Fibroblast of lung (primary cell): ENCODE results near the gene PCDHGA10. TPM values are rescaled to one million over a fixed set of nuclear protein-coding genes. Genes with fewer than 3 reads are reported as not detected.

Experiments
- DNase-seq, 2 donors: peaks; one replicate each; pipeline versions ENCODE4 v3.0.0 to v3.0.0-alpha.2; 2010; ENCODE audit warnings: low read depth in 2 of 2
- H2AFZ ChIP-seq: 2 replicates; pipeline ENCODE4 v1.5.1; 2012; ENCODE audit warnings: low read length, control low read depth, inconsistent platforms
- H3K27ac ChIP-seq: 2 replicates; pipeline ENCODE4 v1.5.1; 2011; ENCODE audit warnings: low read length, control low read depth; ENCODE audit not compliant: insufficient read depth
- H3K27me3 ChIP-seq: 2 replicates; pipeline ENCODE4 v1.5.1; 2011; ENCODE audit warnings: mild to moderate bottlenecking, low read length; ENCODE audit not compliant: control insufficient read depth, insufficient read depth
- H3K36me3 ChIP-seq: 2 replicates; pipeline ENCODE4 v1.5.1; 2011; ENCODE audit warnings: low read length; ENCODE audit not compliant: control insufficient read depth, insufficient read depth
- H3K4me1 ChIP-seq: 2 replicates; pipeline ENCODE4 v1.5.1; 2011; ENCODE audit warnings: low read length; ENCODE audit not compliant: control insufficient read depth, insufficient read depth; ENCODE audit errors: extremely low read depth
- H3K4me2 ChIP-seq: 2 replicates; pipeline ENCODE4 v1.5.1; 2011; ENCODE audit warnings: low read length, control low read depth; ENCODE audit not compliant: insufficient read depth; ENCODE audit errors: extremely low read depth
- H3K4me3 ChIP-seq, 4 experiments: fragments of 200-600 bp in 1 of 4; sonication (generic) in 1 of 4; replicated peaks in 1 of 4; 2 replicates each; pipeline ENCODE4 v1.5.1; 2011 to 2016; ENCODE audit warnings: low read length in 4 of 4, low read depth in 3 of 4, mild to moderate bottlenecking in 3 of 4, control low read depth in 2 of 4, inconsistent platforms in 1 of 4, mixed read lengths in 1 of 4; ENCODE audit not compliant: insufficient read depth in 1 of 4; ENCODE audit errors: control extremely low read depth in 1 of 4
- H3K79me2 ChIP-seq: 2 replicates; pipeline ENCODE4 v1.5.1; 2012; ENCODE audit warnings: mild to moderate bottlenecking, low read length, inconsistent platforms; ENCODE audit not compliant: control insufficient read depth, insufficient read depth
- H3K9ac ChIP-seq: 2 replicates; pipeline ENCODE4 v1.5.1; 2011; ENCODE audit warnings: mild to moderate bottlenecking, low read length, control low read depth; ENCODE audit not compliant: insufficient read depth
- H3K9me3 ChIP-seq: 2 replicates; pipeline ENCODE4 v1.5.1; 2012; ENCODE audit warnings: low read depth, low read length; ENCODE audit not compliant: control insufficient read depth, insufficient read depth
- H4K20me1 ChIP-seq: 2 replicates; pipeline ENCODE4 v1.5.1; 2011; ENCODE audit warnings: low read length; ENCODE audit not compliant: control insufficient read depth, insufficient read depth; ENCODE audit errors: extremely low read depth
- CTCF ChIP-seq, 2 donors: IDR thresholded peaks in 1 of 2; conservative IDR thresholded peaks in 1 of 2; 1 replicate in 1 of 2; 2 replicates in 1 of 2; pipeline ENCODE4 v1.5.1; 2011 to 2012; ENCODE audit warnings: low read length in 2 of 2, control low read depth in 1 of 2, inconsistent platforms in 1 of 2, low read depth in 1 of 2, mild to moderate bottlenecking in 1 of 2
- EZH2 ChIP-seq: IDR thresholded peaks from 2 replicates; pipeline ENCODE4 v1.5.1; 2012; ENCODE audit warnings: low read length, control low read depth, mild to moderate bottlenecking; ENCODE audit errors: missing control alignments
- polyA minus RNA-seq: library from RNA; depleted of rRNA, polyadenylated mRNA; stranded (reverse); fragments of >200 nt; gene quantifications from 2 replicates; pipeline ENCODE4 v1.2.3, GENCODE V29; 2011; ENCODE audit warnings: low replicate concordance
- polyA plus RNA-seq, 2 donors: library from polyadenylated mRNA; depleted of rRNA in 1 of 2; stranded (reverse) in 1 of 2; unstranded in 1 of 2; fragments of >200 nt; gene quantifications; 2 replicates each; pipeline ENCODE4 v1.2.1, GENCODE V29; 2011 to 2012; ENCODE audit warnings: missing spikeins in 1 of 2
- total RNA-seq: library from RNA; depleted of rRNA; stranded (reverse); fragments of >200 nt; gene quantifications from 2 replicates; pipeline ENCODE4 v1.2.1, GENCODE V29; 2014

The PCDHGA10 gene
- total RNA-seq (7.4 and 10.2 TPM in 2 replicates), polyA plus RNA-seq (3.8 and 4.2 TPM in 2 replicates), polyA minus RNA-seq (10.8 and 15.4 TPM in 2 replicates)
- 5.4 and 5.6 TPM in 2 replicates for polyA plus RNA-seq (2012)

- H3K4me1 ChIP-seq, result no peaks in the 10 kb centered on the region
- peak within 1 kb of the TSS; percentile 26 to 69 (median 46) for H3K4me3 ChIP-seq
- H3K9ac ChIP-seq, result no peak within 1 kb of the TSS
- DNase-seq, result peak; percentile 65 to 81
- no peaks in the 10 kb centered on the region for H4K20me1 ChIP-seq
- TF ChIP-seq EZH2 (no peak), CTCF (conservative IDR thresholded peaks at IDR 0.05 in 1 of 2, IDR thresholded peaks at IDR 0.05 in 1 of 2; ENCODE audit: low read depth in 1 of 2, low read length in 2 of 2) (peak; percentile 58 to 68)
- H3K79me2 ChIP-seq, result no peaks in the 10 kb centered on the region
- H3K4me2 ChIP-seq, result peak within 1 kb of the TSS; percentile 68
- H3K27ac ChIP-seq, result no peak within 1 kb of the TSS
- H3K27me3 ChIP-seq, result peaks cover 3% of the 10 kb centered on the region
- no peak within 1 kb of the TSS for H2AFZ ChIP-seq
- peaks cover 6% of the 10 kb centered on the region for H3K9me3 ChIP-seq
- H3K36me3 ChIP-seq, result no peaks in the 10 kb centered on the region
Measured at GRCh38 chr5:141412854-141413539, at the start of gene PCDHGA10. Gene PCDHGA10 (plus strand): TSS chr5:141412987. CDS start chr5:141413176, 189 bp downstream.

DNA sequence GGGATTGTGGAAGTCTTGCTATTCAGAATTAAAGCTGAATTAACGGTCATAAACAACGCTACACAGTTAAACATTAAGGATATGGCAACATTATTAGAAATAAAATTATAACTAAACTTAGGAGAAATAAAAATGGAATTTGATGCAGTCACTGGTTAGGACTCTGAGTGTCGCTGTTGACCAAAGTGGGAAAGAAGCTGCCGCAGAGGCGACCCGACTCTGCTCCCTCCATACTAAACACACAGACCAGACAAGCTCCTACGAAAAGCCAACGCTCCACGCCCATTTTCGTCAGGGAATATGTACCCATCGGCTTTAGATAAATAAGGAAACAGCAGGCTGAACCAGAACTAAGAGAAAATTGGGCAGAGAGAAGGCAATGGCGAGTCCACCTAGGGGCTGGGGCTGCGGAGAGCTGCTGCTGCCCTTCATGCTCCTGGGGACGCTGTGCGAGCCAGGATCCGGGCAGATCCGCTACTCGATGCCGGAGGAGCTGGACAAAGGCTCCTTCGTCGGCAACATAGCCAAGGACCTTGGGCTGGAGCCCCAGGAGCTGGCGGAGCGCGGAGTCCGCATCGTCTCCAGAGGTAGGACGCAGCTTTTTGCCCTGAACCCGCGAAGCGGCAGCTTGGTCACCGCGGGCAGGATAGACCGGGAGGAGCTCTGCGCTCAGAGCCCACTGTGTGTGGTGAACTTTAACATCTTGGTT is 48.7 kb upstream of the PCDHGA10 start, which contains the start of gene PCDHGA5:
PCDHGA5 (plus strand) TSS at position 211 of the 709 bp plus-strand sequence; CDS start at position 380, 169 bp downstream.
- peak; percentile 20 to 27 for DNase-seq
- Histone ChIP-seq H3K9ac (no peak within 1 kb of the TSS), H2AFZ (no peak within 1 kb of the TSS), H3K4me2 (peak within 1 kb of the TSS; percentile 64), H3K9me3 (peaks cover 5% of the 10 kb centered on the region), H3K4me1 (no peaks in the 10 kb centered on the region), H3K79me2 (no peaks in the 10 kb centered on the region), H3K4me3 (peak within 1 kb of the TSS; percentile 10 to 33 (median 24)), H4K20me1 (no peaks in the 10 kb centered on the region), H3K27me3 (peaks cover 32% of the 10 kb centered on the region), H3K36me3 (no peaks in the 10 kb centered on the region), H3K27ac (no peak within 1 kb of the TSS)
- TF ChIP-seq CTCF (conservative IDR thresholded peaks at IDR 0.05 in 1 of 2, IDR thresholded peaks at IDR 0.05 in 1 of 2; ENCODE audit: low read depth in 1 of 2, low read length in 2 of 2), result peak; percentile 7 to 17
- peak; percentile 23 for TF ChIP-seq EZH2
